Neural cell (in vitro differentiated cells): ENCODE data around the gene NPHP4. TPM values are rescaled to one million over a fixed set of nuclear protein-coding genes. Genes with fewer than 3 reads are reported as not detected.

Source experiments
- H2AFZ ChIP-seq: fragments of 200-600, 300-800 bp; sonication (generic), shearing (Covaris generic); 2 replicates; pipeline ENCODE4 v1.6.0; 2014; ENCODE audit warnings: low read depth, mild to moderate bottlenecking, antibody characterized with exemption, low read length, moderate library complexity
- H3F3A ChIP-seq: fragments of 200-600 bp; shearing (Covaris generic); 2 replicates; pipeline ENCODE4 v1.6.1; 2016; ENCODE audit warnings: mild to moderate bottlenecking, moderate library complexity, mixed read lengths, antibody characterized with exemption, low read length; ENCODE audit not compliant: insufficient read depth, poor library complexity, severe bottlenecking
- H3K27ac ChIP-seq: fragments of 200-600, 300-800 bp; sonication (generic), shearing (Covaris generic); 2 replicates; pipeline ENCODE4 v1.5.1; 2014; ENCODE audit warnings: mild to moderate bottlenecking, low read length, moderate library complexity
- H3K27me3 ChIP-seq: fragments of 300-800, 200-600 bp; sonication (generic), shearing (Covaris generic); 2 replicates; pipeline ENCODE4 v1.6.0; 2014; ENCODE audit warnings: mild to moderate bottlenecking, low read depth, low read length, moderate library complexity; ENCODE audit not compliant: insufficient read depth
- H3K36me3 ChIP-seq: fragments of 300-800, 200-600 bp; sonication (generic), shearing (Covaris generic); 2 replicates; pipeline ENCODE4 v1.5.1; 2014; ENCODE audit warnings: mild to moderate bottlenecking, antibody characterized with exemption, low read length, moderate library complexity; ENCODE audit not compliant: insufficient read depth
- H3K4me2 ChIP-seq: fragments of 300-800, 200-600 bp; sonication (generic), shearing (Covaris generic); 2 replicates; pipeline ENCODE4 v1.6.0; 2014; ENCODE audit warnings: mild to moderate bottlenecking, low read length
- H3K4me3 ChIP-seq: fragments of 300-800, 200-600 bp; sonication (generic), shearing (Covaris generic); 2 replicates; pipeline ENCODE4 v1.5.1; 2014; ENCODE audit warnings: mild to moderate bottlenecking, low read length, moderate library complexity
- H3K79me2 ChIP-seq: fragments of 200-600 bp; shearing (Covaris generic); replicated peaks from 2 replicates; pipeline ENCODE4 v1.6.0; 2014; ENCODE audit warnings: mild to moderate bottlenecking, low read length, moderate library complexity; ENCODE audit not compliant: insufficient read depth
- H3K9ac ChIP-seq: fragments of 300-800, 200-600 bp; sonication (generic), shearing (Covaris generic); 2 replicates; pipeline ENCODE4 v1.6.1; 2016; ENCODE audit warnings: mild to moderate bottlenecking, low read length, mixed read lengths
- H3K9me2 ChIP-seq: fragments of 200-600 bp; shearing (Covaris generic); 2 replicates; pipeline ENCODE4 v1.6.1; 2016; ENCODE audit warnings: mild to moderate bottlenecking, low read length, mixed read lengths; ENCODE audit not compliant: insufficient read depth
- H3K9me3 ChIP-seq: fragments of 200-600, 300-800 bp; sonication (generic), shearing (Covaris generic); 2 replicates; pipeline ENCODE4 v1.6.1; 2016; ENCODE audit warnings: mild to moderate bottlenecking, mixed run types, low read length, moderate library complexity, mixed read lengths
- H4K20me1 ChIP-seq: fragments of 200-600 bp; shearing (Covaris generic); 2 replicates; pipeline ENCODE4 v1.6.1; 2016; ENCODE audit warnings: mild to moderate bottlenecking, mixed run types; ENCODE audit not compliant: insufficient read depth
- CTCF ChIP-seq: fragments of 450-650 bp; IDR thresholded peaks from 2 replicates; pipeline ENCODE4 v1.5.1; 2014; ENCODE audit warnings: antibody characterized with exemption, mild to moderate bottlenecking, moderate library complexity; ENCODE audit not compliant: poor library complexity, severe bottlenecking
- EP300 ChIP-seq: fragments of 450-650 bp; conservative IDR thresholded peaks from 2 replicates; pipeline ENCODE4 v1.6.1; 2014; ENCODE audit warnings: antibody characterized with exemption, mild to moderate bottlenecking, moderate library complexity; ENCODE audit not compliant: poor library complexity, severe bottlenecking
- EZH2 ChIP-seq: fragments of 200-600, 300-800 bp; shearing (Covaris generic), sonication (generic); IDR thresholded peaks from 2 replicates; pipeline ENCODE4 v1.6.1; 2014; ENCODE audit warnings: antibody characterized with exemption, low read length, borderline replicate concordance, mild to moderate bottlenecking; ENCODE audit not compliant: insufficient read depth, poor library complexity, severe bottlenecking
- MXI1 ChIP-seq: fragments of 450-650 bp; conservative IDR thresholded peaks from 2 replicates; pipeline ENCODE4 v1.6.1; 2014; ENCODE audit warnings: antibody characterized with exemption, mild to moderate bottlenecking; ENCODE audit not compliant: poor library complexity, severe bottlenecking
- POLR2AphosphoS5 ChIP-seq: IDR thresholded peaks from 2 replicates; pipeline ENCODE4 v1.6.1; 2012
- RAD21 ChIP-seq: fragments of 450-650 bp; conservative IDR thresholded peaks from 2 replicates; pipeline ENCODE4 v1.6.1; 2014; ENCODE audit warnings: antibody characterized with exemption, mild to moderate bottlenecking, moderate library complexity
- REST ChIP-seq: IDR thresholded peaks from 2 replicates; pipeline ENCODE4 v1.6.1; 2012; ENCODE audit warnings: borderline replicate concordance
- SMC3 ChIP-seq: fragments of 450-650 bp; conservative IDR thresholded peaks from 2 replicates; pipeline ENCODE4 v1.6.1; 2014; ENCODE audit warnings: antibody characterized with exemption, mild to moderate bottlenecking, moderate library complexity; ENCODE audit not compliant: poor library complexity
- TAF1 ChIP-seq: IDR thresholded peaks from 2 replicates; pipeline ENCODE4 v1.6.1; 2012; ENCODE audit warnings: low read depth
- polyA plus RNA-seq: library from polyadenylated mRNA; depleted of rRNA; stranded (reverse); fragments of >200 nt; gene quantifications from 2 replicates; pipeline ENCODE4 v1.2.3, GENCODE V29; 2014

Gene NPHP4
- polyA plus RNA-seq, 1 donor from 2014 or later, result 17.1 TPM

GRCh38 chr1:5830771-5831599 lies 161.2 kb downstream of the NPHP4 start:
- H3K9me2 ChIP-seq, result no peaks in the 10 kb centered on the region
- H3K36me3 ChIP-seq, result no peaks in the 10 kb centered on the region
- no peak overlapping the region for H3K4me3 ChIP-seq
- no peak overlapping the region for H3K9ac ChIP-seq
- no peaks in the 10 kb centered on the region for H4K20me1 ChIP-seq
- no peak overlapping the region for H2AFZ ChIP-seq
- TF ChIP-seq CTCF, result no peak
- TF ChIP-seq REST, result no peak
- TF ChIP-seq RAD21, result no peak
- no peak for TF ChIP-seq EP300
- TF ChIP-seq POLR2AphosphoS5, result no peak
- TF ChIP-seq SMC3, result no peak
- no peak for TF ChIP-seq MXI1
- TF ChIP-seq EZH2, result no peak
- TF ChIP-seq TAF1, result no peak
- no peaks in the 10 kb centered on the region for H3K9me3 ChIP-seq
- H3K4me2 ChIP-seq, result no peak overlapping the region
- no peak overlapping the region for H3K27ac ChIP-seq
- no peaks in the 10 kb centered on the region for H3K79me2 ChIP-seq
- H3F3A ChIP-seq, result no peaks in the 10 kb centered on the region
- no peaks in the 10 kb centered on the region for H3K27me3 ChIP-seq

GRCh38 chr1:5829414-5829813 lies 162.8 kb downstream of the NPHP4 start:
- H3K27me3 ChIP-seq, result no peaks in the 10 kb centered on the region
- TF ChIP-seq REST (no peak), EP300 (no peak), EZH2 (no peak), CTCF (no peak), MXI1 (no peak), SMC3 (no peak)
- H3K9me3 ChIP-seq, result no peaks in the 10 kb centered on the region
- H3K27ac ChIP-seq, result no peak overlapping the region
- H3K4me3 ChIP-seq, result no peak overlapping the region
- H2AFZ ChIP-seq, result no peak overlapping the region
- no peaks in the 10 kb centered on the region for H3K79me2 ChIP-seq
- no peaks in the 10 kb centered on the region for H3F3A ChIP-seq
- no peaks in the 10 kb centered on the region for H3K36me3 ChIP-seq
- no peaks in the 10 kb centered on the region for H4K20me1 ChIP-seq
- no peak overlapping the region for H3K9ac ChIP-seq
- no peak overlapping the region for H3K4me2 ChIP-seq
- H3K9me2 ChIP-seq, result no peaks in the 10 kb centered on the region
